GM12878 (cell line): ENCODE results near the gene WNT11. TPM values are rescaled to one million over a fixed set of nuclear protein-coding genes. Genes with fewer than 3 reads are reported as not detected.

Experiments
- ATAC-seq: fragments of 200-7000 bp; cut with Tn5 transposase; 3 replicates; pipeline ENCODE4 v1.9.1; 2020; ENCODE audit warnings: mild to moderate bottlenecking, moderate library complexity
- BruUV-seq: library from RNA; stranded (reverse); fragments of 400-500 nt; replicated peaks from 2 replicates; lab custom pipeline; 2021; lab: Mats Ljungman, UMichigan
- CTCF ChIA-PET: fragments of 300-600 bp; sonication (Branson Sonifier 250); formaldehyde crosslinking; extraction: SDS; loops from one replicate; lab custom pipeline; 2021; ENCODE audit warnings: inconsistent platforms; lab: Yijun Ruan, JAX
- POLR2A ChIA-PET: fragments of 350-600 bp; formaldehyde crosslinking; extraction: SDS; loops from one replicate; lab custom pipeline; 2021; ENCODE audit warnings: inconsistent platforms; lab: Charles Lee
- RAD21 ChIA-PET: fragments of 300-600 bp; sonication (Branson Sonifier 250); formaldehyde crosslinking; loops from one replicate; lab custom pipeline; 2023; ENCODE audit warnings: antibody characterized with exemption; ENCODE audit not compliant: unreplicated experiment; lab: Charles Lee
- SMC1A ChIA-PET: fragments of 300-600 bp; sonication (Branson Sonifier 250); formaldehyde crosslinking; loops from one replicate; lab custom pipeline; 2023; ENCODE audit not compliant: unreplicated experiment, uncharacterized antibody; lab: Charles Lee
- DNase-seq: peaks from one replicate; pipeline ENCODE4 v3.0.0-alpha.2; 2011; ENCODE audit warnings: low read depth, low spot score
- FAIRE-seq: peaks from 3 replicates; lab custom pipeline; 2011; peaks lifted over from hg19 to GRCh38; lab: Jason Lieb, UNC
- H2AFZ ChIP-seq: 2 replicates; pipeline ENCODE4 v1.6.0; 2011; ENCODE audit warnings: low read depth, low read length, control low read depth; ENCODE audit not compliant: control insufficient read depth
- H3K27ac ChIP-seq: 2 replicates; pipeline ENCODE4 v1.5.1; 2011; ENCODE audit warnings: control low read depth; ENCODE audit not compliant: control insufficient read depth, insufficient read depth
- H3K27me3 ChIP-seq, 2 experiments: replicated peaks in 1 of 2; 2 replicates each; pipeline versions ENCODE4 v1.6.0 to v1.6.1; 2011; ENCODE audit warnings: low read length in 1 of 2; ENCODE audit not compliant: control insufficient read depth in 2 of 2, insufficient read depth in 2 of 2
- H3K36me3 ChIP-seq, 2 experiments: 2 replicates each; pipeline ENCODE4 v1.5.1; 2011; ENCODE audit warnings: low read length in 1 of 2; ENCODE audit not compliant: control insufficient read depth in 2 of 2, insufficient read depth in 2 of 2
- H3K4me1 ChIP-seq: 2 replicates; pipeline ENCODE4 v1.6.1; 2011; ENCODE audit warnings: mild to moderate bottlenecking, low read length, moderate library complexity, mixed read lengths; ENCODE audit not compliant: control insufficient read depth, insufficient read depth
- H3K4me2 ChIP-seq: 2 replicates; pipeline ENCODE4 v1.6.0; 2011; ENCODE audit warnings: control low read depth; ENCODE audit not compliant: control insufficient read depth, insufficient read depth
- H3K4me3 ChIP-seq: fragments of 200-600 bp; sonication (generic); 2 replicates; pipeline ENCODE4 v1.5.1; 2016
- H3K79me2 ChIP-seq: 2 replicates; pipeline ENCODE4 v1.6.0; 2011; ENCODE audit warnings: low read length; ENCODE audit not compliant: control insufficient read depth, insufficient read depth
- H3K9ac ChIP-seq: 2 replicates; pipeline ENCODE4 v1.8.0; 2011; ENCODE audit warnings: low read length, control low read depth, mixed read lengths; ENCODE audit not compliant: control insufficient read depth, insufficient read depth
- H3K9me3 ChIP-seq: replicated peaks from 3 replicates; pipeline ENCODE4 v1.5.1; 2011; ENCODE audit warnings: mild to moderate bottlenecking, low read length; ENCODE audit not compliant: control insufficient read depth, insufficient read depth
- H4K20me1 ChIP-seq: 2 replicates; pipeline ENCODE4 v1.6.0; 2011; ENCODE audit not compliant: control insufficient read depth, insufficient read depth
- ATF7 ChIP-seq: fragments of 450-650 bp; IDR thresholded peaks from 2 replicates; pipeline ENCODE4 v1.6.1; 2016; ENCODE audit warnings: low read depth, mild to moderate bottlenecking
- BMI1 ChIP-seq: fragments of 450-650 bp; IDR thresholded peaks from 2 replicates; pipeline ENCODE4 v1.6.1; 2016; ENCODE audit warnings: mild to moderate bottlenecking, moderate library complexity, borderline replicate concordance
- CHD1 ChIP-seq: IDR thresholded peaks from 2 replicates; pipeline ENCODE4 v1.6.1; 2012; ENCODE audit warnings: low read depth, low read length, improper control_type of control experiment
- CHD2 ChIP-seq: IDR thresholded peaks from 2 replicates; pipeline ENCODE4 v1.6.1; 2011; ENCODE audit warnings: low read depth, low read length, improper control_type of control experiment, borderline replicate concordance
- LARP7 ChIP-seq: fragments of 450-650 bp; IDR thresholded peaks from 2 replicates; pipeline ENCODE4 v1.6.1; 2017; ENCODE audit warnings: mild to moderate bottlenecking
- PAX8 ChIP-seq: fragments of 450-650 bp; IDR thresholded peaks from 2 replicates; pipeline ENCODE4 v1.6.1; 2017; ENCODE audit warnings: mild to moderate bottlenecking, moderate library complexity
- RELB ChIP-seq: fragments of 450-650 bp; IDR thresholded peaks from 2 replicates; pipeline ENCODE4 v1.6.1; 2017; ENCODE audit warnings: low read depth, mild to moderate bottlenecking, moderate library complexity
- TAF1 ChIP-seq: IDR thresholded peaks from 2 replicates; pipeline ENCODE4 v1.6.1; 2011; ENCODE audit warnings: mild to moderate bottlenecking, low read depth, low read length, borderline replicate concordance
- TARDBP ChIP-seq: IDR thresholded peaks from 2 replicates; pipeline ENCODE4 v1.6.1; 2016; ENCODE audit warnings: borderline replicate concordance
- TCF12 ChIP-seq: IDR thresholded peaks from 2 replicates; pipeline ENCODE4 v1.6.1; 2011; ENCODE audit warnings: low read depth, mild to moderate bottlenecking, low read length
- USF1 ChIP-seq: IDR thresholded peaks from 2 replicates; pipeline ENCODE4 v1.6.1; 2011; ENCODE audit warnings: borderline replicate concordance, low read depth, mild to moderate bottlenecking, moderate library complexity, mixed read lengths, low read length; ENCODE audit not compliant: insufficient read depth; ENCODE audit errors: extremely low read length
- ZSCAN29 ChIP-seq: fragments of 450-650 bp; IDR thresholded peaks from 2 replicates; pipeline ENCODE4 v1.6.1; 2017; ENCODE audit warnings: mild to moderate bottlenecking, moderate library complexity
- WGBS: methylation state at CpG from one replicate; pipeline ENCODE4 v1.1.6; 2016; ENCODE audit warnings: low lambda C conversion rate; ENCODE audit not compliant: insufficient replicate concordance, insufficient coverage; ENCODE audit errors: missing lambda C conversion rate; 5-methylcytosine and 5-hydroxymethylcytosine counted together
- in situ Hi-C: fragments of 300-500 bp; cut with MboI; formaldehyde crosslinking; loops from 9 replicates; pipeline ENCODE4 v1.14.3; 2018; ENCODE audit warnings: mixed read lengths
- intact Hi-C: fragments of 100-400 bp; cut with micrococcal nuclease; formaldehyde crosslinking; loops from one replicate; pipeline ENCODE4 v1.14.2; 2022; ENCODE audit not compliant: unreplicated experiment
- polyA plus RNA-seq, 11 experiments: library from polyadenylated mRNA; depleted of rRNA in 4 of 11; unstranded in 6 of 11; stranded (reverse) in 5 of 11; fragments of >200 nt; fragmentation: Nextera tagmentation in 4 of 11; fragmentation: Illumina TruSeq in 1 of 11; extraction: Ambion mirVana in 4 of 11; extraction: Trizol in 1 of 11; gene quantifications; 1 replicate in 1 of 11; 2 replicates in 10 of 11; pipeline versions ENCODE4 v1.2.1 to v1.2.3, GENCODE V29; 2011 to 2016; ENCODE audit warnings: inconsistent platforms in 2 of 11, missing spikeins in 2 of 11, low read depth in 1 of 11
- total RNA-seq, 4 experiments: library from RNA; depleted of rRNA in 3 of 4; stranded (reverse); fragments of >200 nt in 3 of 4; fragmentation: Illumina TruSeq in 1 of 4; extraction: Trizol in 1 of 4; gene quantifications; 2 replicates each; pipeline versions ENCODE4 v1.2.1 to v1.2.3, GENCODE V29; 2013 to 2021
- TF ChIP-seq, protein P1 (sequence below), 3 experiments: IDR thresholded peaks in 2 of 3; conservative IDR thresholded peaks in 1 of 3; 2 replicates each; pipeline ENCODE4 v1.5.1; 2011; ENCODE audit warnings: low read depth in 3 of 3, low read length in 3 of 3, mild to moderate bottlenecking in 3 of 3, control low read depth in 2 of 3, moderate library complexity in 2 of 3, inconsistent platforms in 1 of 3, mixed read lengths in 1 of 3; ENCODE audit not compliant: control insufficient read depth in 2 of 3, insufficient read depth in 1 of 3; ENCODE audit errors: extremely low read depth in 1 of 3
- TF ChIP-seq, protein P2 (sequence below): fragments of 450-650 bp; IDR thresholded peaks from 2 replicates; pipeline ENCODE4 v1.6.1; 2018; ENCODE audit warnings: mild to moderate bottlenecking, low read depth, moderate library complexity; ENCODE audit not compliant: partially characterized antibody
- TF ChIP-seq, protein P3 (sequence below): IDR thresholded peaks from 2 replicates; pipeline ENCODE4 v1.6.1; 2011; ENCODE audit warnings: mild to moderate bottlenecking, low read depth, low read length, moderate library complexity; ENCODE audit not compliant: insufficient replicate concordance

The WNT11 gene
- total and polyA plus RNA-seq, 10 of the 15 experiments (the other 5 are each of a cell fraction or from before 2014, with no cell fraction given), result 0.05 to 0.19 TPM; not detected in 8

DNA sequence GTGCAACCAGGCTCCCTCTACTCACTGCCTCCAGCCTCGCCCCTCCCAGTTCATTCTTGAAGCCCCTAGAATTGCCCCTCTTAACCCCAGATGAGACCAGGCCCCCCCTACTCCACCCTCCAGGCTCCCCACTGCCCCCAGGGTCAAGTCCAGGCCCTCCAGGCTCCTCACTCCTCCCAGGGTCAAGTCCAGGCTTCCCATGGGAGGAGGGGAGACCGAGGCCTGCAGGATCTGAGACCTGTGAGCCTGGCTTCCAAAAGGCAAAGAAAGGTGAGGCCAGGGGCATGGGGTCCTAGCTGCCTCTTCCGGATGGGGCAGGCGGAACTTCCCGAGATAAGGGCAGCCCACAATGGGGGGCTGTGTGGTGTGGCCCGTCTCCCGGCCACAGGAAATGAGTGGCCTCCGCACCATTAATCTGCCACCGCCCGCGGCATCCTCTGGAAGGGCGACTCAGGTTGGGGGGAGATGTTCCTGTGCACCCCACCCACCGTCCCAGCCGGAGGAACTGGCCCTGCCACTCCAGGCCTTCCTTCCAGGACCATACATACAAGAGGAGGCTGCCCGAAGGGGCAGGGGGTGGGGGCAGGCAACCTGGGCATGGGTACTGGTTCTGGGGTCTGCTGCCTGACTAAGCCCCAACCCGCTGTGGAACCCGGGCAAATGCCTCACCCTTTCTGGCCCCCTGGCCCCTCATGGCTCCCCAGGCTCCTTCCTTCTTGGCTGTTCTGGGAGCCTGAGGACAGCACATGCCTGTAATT, 35.1 kb upstream of the WNT11 start:
- in situ Hi-C loops, result no loop called here
- intact Hi-C loops, result no loop called here
- no peak for TF ChIP-seq RELB
- TF ChIP-seq TCF12, result no peak
- TF ChIP-seq LARP7, result no peak
- no peak for TF ChIP-seq TAF1
- no peak for TF ChIP-seq BMI1
- no peak for TF ChIP-seq PAX8
- TF ChIP-seq, protein P1, sequence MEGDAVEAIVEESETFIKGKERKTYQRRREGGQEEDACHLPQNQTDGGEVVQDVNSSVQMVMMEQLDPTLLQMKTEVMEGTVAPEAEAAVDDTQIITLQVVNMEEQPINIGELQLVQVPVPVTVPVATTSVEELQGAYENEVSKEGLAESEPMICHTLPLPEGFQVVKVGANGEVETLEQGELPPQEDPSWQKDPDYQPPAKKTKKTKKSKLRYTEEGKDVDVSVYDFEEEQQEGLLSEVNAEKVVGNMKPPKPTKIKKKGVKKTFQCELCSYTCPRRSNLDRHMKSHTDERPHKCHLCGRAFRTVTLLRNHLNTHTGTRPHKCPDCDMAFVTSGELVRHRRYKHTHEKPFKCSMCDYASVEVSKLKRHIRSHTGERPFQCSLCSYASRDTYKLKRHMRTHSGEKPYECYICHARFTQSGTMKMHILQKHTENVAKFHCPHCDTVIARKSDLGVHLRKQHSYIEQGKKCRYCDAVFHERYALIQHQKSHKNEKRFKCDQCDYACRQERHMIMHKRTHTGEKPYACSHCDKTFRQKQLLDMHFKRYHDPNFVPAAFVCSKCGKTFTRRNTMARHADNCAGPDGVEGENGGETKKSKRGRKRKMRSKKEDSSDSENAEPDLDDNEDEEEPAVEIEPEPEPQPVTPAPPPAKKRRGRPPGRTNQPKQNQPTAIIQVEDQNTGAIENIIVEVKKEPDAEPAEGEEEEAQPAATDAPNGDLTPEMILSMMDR (IDR thresholded peaks at IDR 0.05 in 2 of 3, conservative IDR thresholded peaks at IDR 0.05 in 1 of 3; ENCODE audit: control insufficient read depth in 2 of 3, extremely low read depth in 1 of 3, insufficient read depth in 1 of 3, low read depth in 3 of 3, low read length in 3 of 3), result no peak
- no peak for TF ChIP-seq ATF7
- TF ChIP-seq, protein P2, sequence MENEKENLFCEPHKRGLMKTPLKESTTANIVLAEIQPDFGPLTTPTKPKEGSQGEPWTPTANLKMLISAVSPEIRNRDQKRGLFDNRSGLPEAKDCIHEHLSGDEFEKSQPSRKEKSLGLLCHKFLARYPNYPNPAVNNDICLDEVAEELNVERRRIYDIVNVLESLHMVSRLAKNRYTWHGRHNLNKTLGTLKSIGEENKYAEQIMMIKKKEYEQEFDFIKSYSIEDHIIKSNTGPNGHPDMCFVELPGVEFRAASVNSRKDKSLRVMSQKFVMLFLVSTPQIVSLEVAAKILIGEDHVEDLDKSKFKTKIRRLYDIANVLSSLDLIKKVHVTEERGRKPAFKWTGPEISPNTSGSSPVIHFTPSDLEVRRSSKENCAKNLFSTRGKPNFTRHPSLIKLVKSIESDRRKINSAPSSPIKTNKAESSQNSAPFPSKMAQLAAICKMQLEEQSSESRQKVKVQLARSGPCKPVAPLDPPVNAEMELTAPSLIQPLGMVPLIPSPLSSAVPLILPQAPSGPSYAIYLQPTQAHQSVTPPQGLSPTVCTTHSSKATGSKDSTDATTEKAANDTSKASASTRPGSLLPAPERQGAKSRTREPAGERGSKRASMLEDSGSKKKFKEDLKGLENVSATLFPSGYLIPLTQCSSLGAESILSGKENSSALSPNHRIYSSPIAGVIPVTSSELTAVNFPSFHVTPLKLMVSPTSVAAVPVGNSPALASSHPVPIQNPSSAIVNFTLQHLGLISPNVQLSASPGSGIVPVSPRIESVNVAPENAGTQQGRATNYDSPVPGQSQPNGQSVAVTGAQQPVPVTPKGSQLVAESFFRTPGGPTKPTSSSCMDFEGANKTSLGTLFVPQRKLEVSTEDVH, result no peak
- TF ChIP-seq USF1, result no peak
- no peak for TF ChIP-seq TARDBP
- TF ChIP-seq, protein P3, sequence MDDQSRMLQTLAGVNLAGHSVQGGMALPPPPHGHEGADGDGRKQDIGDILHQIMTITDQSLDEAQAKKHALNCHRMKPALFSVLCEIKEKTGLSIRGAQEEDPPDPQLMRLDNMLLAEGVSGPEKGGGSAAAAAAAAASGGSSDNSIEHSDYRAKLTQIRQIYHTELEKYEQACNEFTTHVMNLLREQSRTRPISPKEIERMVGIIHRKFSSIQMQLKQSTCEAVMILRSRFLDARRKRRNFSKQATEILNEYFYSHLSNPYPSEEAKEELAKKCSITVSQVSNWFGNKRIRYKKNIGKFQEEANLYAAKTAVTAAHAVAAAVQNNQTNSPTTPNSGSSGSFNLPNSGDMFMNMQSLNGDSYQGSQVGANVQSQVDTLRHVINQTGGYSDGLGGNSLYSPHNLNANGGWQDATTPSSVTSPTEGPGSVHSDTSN, result no peak
- TF ChIP-seq CHD2, result no peak
- no peak for TF ChIP-seq ZSCAN29
- no peak for TF ChIP-seq CHD1

More for the DNA sequence above, 35.1 kb upstream of the WNT11 start:
- Histone ChIP-seq H3K4me1 (no peaks in the 10 kb centered on the region), H3K4me3 (no peak overlapping the region), H3K4me2 (no peak overlapping the region), H4K20me1 (peaks cover 3% of the 10 kb centered on the region), H3K27ac (no peak overlapping the region), H3K79me2 (no peaks in the 10 kb centered on the region), H3K9me3 (no peaks in the 10 kb centered on the region), H3K9ac (no peak overlapping the region), H2AFZ (no peak overlapping the region), H3K27me3 (peaks cover 0 to 3% of the 10 kb centered on the region in 2 experiments; a peak in 2 of 4 replicates), H3K36me3 (no peaks in the 10 kb centered on the region)
- ChIA-PET POLR2A (no interaction called here), CTCF (interaction anchor here (1.4 kb wide), 1 partner anchor 34 kb away, joined by 4 read pairs; no protein-coding TSS in a partner anchor), RAD21 (no interaction called here), SMC1A (no interaction called here)
- FAIRE-seq, result no peak
- WGBS, result 48% methylated on average over 17 of the region's 17 CpGs
- ATAC-seq, result no peak
- DNase-seq, result no peak
- no TSS peak for BruUV-seq
